ENCODE measurements around the gene MRTFA. TPM values are rescaled to one million over a fixed set of nuclear protein-coding genes. Genes with fewer than 3 reads are reported as not detected.

MRTFA gene
- total and polyA plus RNA-seq, 8 donors: 22.5 to 58.0 (median 26.5) TPM

DNA sequence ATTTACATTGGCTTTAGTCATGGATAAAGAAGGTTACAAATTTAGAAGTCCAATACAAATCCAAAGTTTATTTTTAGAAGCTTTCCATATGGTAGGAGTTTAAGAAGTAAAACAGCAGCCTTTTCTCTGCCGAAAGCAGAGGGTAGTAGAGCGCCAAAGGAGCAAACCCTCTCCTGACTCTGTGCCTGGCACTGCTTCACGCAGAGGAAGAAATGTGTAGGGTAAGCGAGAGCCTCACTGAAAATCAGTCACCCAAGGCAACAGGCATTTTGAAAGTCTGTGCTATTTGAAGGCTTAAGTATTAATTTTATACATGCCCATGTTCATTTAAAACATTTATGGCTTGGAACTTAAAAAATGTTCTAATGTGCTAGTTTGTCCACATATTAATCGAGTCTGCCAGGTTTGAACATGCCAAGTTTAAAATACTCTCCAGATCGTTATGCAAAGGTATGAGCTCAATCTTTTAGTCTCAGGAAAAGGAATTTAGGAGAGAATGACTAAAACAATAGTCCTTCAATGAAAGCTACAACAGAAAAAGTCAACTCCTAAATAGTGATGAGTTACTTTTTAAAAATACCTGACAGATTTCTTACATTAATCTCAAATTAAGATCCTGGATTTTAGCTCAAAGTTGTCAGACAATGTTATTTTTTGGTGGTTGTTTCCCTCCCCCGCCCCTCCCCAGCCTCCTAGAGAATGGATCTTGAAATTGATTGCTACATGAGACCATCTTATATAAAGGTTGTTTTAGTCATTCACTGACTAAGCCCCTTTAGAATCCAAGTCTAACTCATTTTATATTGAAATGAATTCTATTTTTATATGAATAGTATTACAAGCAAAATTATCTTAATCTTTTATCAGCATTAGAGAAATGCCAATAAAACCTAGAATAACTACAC lies 38.7 kb downstream of the MRTFA start:
- Histone ChIP-seq H3K27me3 (no peaks in the 10 kb centered on the region), H3K36me3 (no peaks in the 10 kb centered on the region), H3K4me1 (peaks cover 0 to 52% of the 10 kb centered on the region in 2 donors), H3K9me3 (no peaks in the 10 kb centered on the region), H3K27ac (no peak overlapping the region), H3K4me3 (no peak overlapping the region)
- no peak for DNase-seq
- peak; percentile 58 for ATAC-seq
- TF ChIP-seq, protein P1, sequence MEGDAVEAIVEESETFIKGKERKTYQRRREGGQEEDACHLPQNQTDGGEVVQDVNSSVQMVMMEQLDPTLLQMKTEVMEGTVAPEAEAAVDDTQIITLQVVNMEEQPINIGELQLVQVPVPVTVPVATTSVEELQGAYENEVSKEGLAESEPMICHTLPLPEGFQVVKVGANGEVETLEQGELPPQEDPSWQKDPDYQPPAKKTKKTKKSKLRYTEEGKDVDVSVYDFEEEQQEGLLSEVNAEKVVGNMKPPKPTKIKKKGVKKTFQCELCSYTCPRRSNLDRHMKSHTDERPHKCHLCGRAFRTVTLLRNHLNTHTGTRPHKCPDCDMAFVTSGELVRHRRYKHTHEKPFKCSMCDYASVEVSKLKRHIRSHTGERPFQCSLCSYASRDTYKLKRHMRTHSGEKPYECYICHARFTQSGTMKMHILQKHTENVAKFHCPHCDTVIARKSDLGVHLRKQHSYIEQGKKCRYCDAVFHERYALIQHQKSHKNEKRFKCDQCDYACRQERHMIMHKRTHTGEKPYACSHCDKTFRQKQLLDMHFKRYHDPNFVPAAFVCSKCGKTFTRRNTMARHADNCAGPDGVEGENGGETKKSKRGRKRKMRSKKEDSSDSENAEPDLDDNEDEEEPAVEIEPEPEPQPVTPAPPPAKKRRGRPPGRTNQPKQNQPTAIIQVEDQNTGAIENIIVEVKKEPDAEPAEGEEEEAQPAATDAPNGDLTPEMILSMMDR (IDR thresholded peaks at IDR 0.05): no peak
- intact Hi-C loops (cut with DNase I): no loop called here

- Histone ChIP-seq H3K4me1 (peaks cover 0 to 54% of the 10 kb centered on the region in 2 donors), H3K27ac (no peak overlapping the region), H3K9me3 (no peaks in the 10 kb centered on the region), H3K36me3 (no peaks in the 10 kb centered on the region), H3K4me3 (no peak overlapping the region), H3K27me3 (no peaks in the 10 kb centered on the region)
- peak; percentile 27 for ATAC-seq
- DNase-seq: no peak
- intact Hi-C loops (cut with DNase I): no loop called here
- TF ChIP-seq, protein P1 (IDR thresholded peaks at IDR 0.05): no peak
Observed at GRCh38 chr22:40595497-40596234, 40.9 kb downstream of the MRTFA start.

DNA sequence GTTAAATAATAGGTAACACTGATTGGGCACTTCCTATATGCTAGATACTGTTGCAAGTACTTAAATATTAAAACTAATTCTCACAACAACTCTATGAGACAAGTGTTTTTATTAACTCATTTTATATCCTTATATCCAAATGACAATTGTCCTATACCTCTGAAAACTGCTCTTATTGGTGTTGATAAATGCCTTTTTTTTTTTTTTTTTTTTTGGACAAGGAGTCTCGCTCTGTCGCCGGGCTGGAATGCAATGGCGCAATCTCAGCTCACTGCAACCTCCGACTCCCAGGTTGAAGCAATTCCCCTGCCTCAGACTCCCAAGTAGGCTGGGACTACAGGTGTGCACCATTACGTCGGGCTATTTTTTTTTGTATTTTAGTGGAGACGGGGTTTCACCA lies 41.6 kb downstream of the MRTFA start:
- H3K27ac ChIP-seq: no peak overlapping the region
- H3K27me3 ChIP-seq: no peaks in the 10 kb centered on the region
- intact Hi-C loops (cut with DNase I): no loop called here
- H3K4me3 ChIP-seq: no peak overlapping the region
- H3K36me3 ChIP-seq: no peaks in the 10 kb centered on the region
- no peaks in the 10 kb centered on the region for H3K9me3 ChIP-seq
- no peak for DNase-seq
- peak; percentile 39 for ATAC-seq
- peaks cover 0 to 54% of the 10 kb centered on the region in 2 donors for H3K4me1 ChIP-seq
- TF ChIP-seq, protein P1 (IDR thresholded peaks at IDR 0.05): no peak

GRCh38 chr22:40594346-40594745 lies 42.2 kb downstream of the MRTFA start:
- H3K4me1 ChIP-seq: peaks cover 0 to 54% of the 10 kb centered on the region in 2 donors
- DNase-seq (no peak), ATAC-seq (no peak)
- H3K27ac ChIP-seq: no peak overlapping the region
- no peaks in the 10 kb centered on the region for H3K9me3 ChIP-seq
- intact Hi-C loops (cut with DNase I): no loop called here
- H3K27me3 ChIP-seq: no peaks in the 10 kb centered on the region
- no peak overlapping the region for H3K4me3 ChIP-seq
- no peaks in the 10 kb centered on the region for H3K36me3 ChIP-seq
- TF ChIP-seq, protein P1 (IDR thresholded peaks at IDR 0.05): no peak

Data from left lung (tissue), 10 donors.